ENCODE results near the gene SFTPB.
"Not testable (repeated sequence)": the region's sequence is repeated elsewhere in the genome, so short reads cannot be mapped to it uniquely, and the experiment has no call there.

The SFTPB gene

GRCh38 chr2:85673716-85674375 lies 5.8 kb upstream of the SFTPB start:
- H3K9ac ChIP-seq (ENCODE audit: low read depth, low read length), result no peak overlapping the region
- no peaks in the 10 kb centered on the region for H3K79me2 ChIP-seq (ENCODE audit: insufficient read depth, low read length)
- no peak overlapping the region for H2AFZ ChIP-seq (ENCODE audit: low read depth, low read length)
- H3K4me2 ChIP-seq (ENCODE audit: insufficient read depth, low read length), result no peak overlapping the region
- no peak for ATAC-seq (ENCODE audit: insufficient read depth, low read depth)
- no peak for DNase-seq
- no peaks in the 10 kb centered on the region for H3K4me1 ChIP-seq (ENCODE audit: insufficient read depth, low read length)
- H3K27ac ChIP-seq (ENCODE audit: low read length), result no peak overlapping the region
- no peak overlapping the region for H3K4me3 ChIP-seq (ENCODE audit: low read depth in 1 of 2, low read length in 2 of 2)
- H3K9me3 ChIP-seq (ENCODE audit: insufficient read depth, low read length, severe bottlenecking), result no peaks in the 10 kb centered on the region
- no peaks in the 10 kb centered on the region for H4K20me1 ChIP-seq (ENCODE audit: insufficient read depth, low read length)
- TF ChIP-seq CTCF (IDR thresholded peaks at IDR 0.05; ENCODE audit: borderline replicate concordance, extremely low read depth, low read length, poor library complexity, severe bottlenecking) (no peak), EZH2 (IDR thresholded peaks at IDR 0.05; ENCODE audit: borderline replicate concordance, low read depth, low read length, severe bottlenecking) (no peak)
- no peaks in the 10 kb centered on the region for H3K36me3 ChIP-seq (ENCODE audit: insufficient read depth, low read length)
- H3K27me3 ChIP-seq (ENCODE audit: insufficient read depth, low read length, poor library complexity), result no peaks in the 10 kb centered on the region

- Histone ChIP-seq H4K20me1 (ENCODE audit: insufficient read depth, low read length) (no peaks in the 10 kb centered on the region), H3K27me3 (ENCODE audit: insufficient read depth, low read length, poor library complexity) (no peaks in the 10 kb centered on the region), H3K4me2 (ENCODE audit: insufficient read depth, low read length) (no peak overlapping the region), H2AFZ (ENCODE audit: low read depth, low read length) (no peak overlapping the region), H3K79me2 (ENCODE audit: insufficient read depth, low read length) (no peaks in the 10 kb centered on the region), H3K9me3 (ENCODE audit: insufficient read depth, low read length, severe bottlenecking) (no peaks in the 10 kb centered on the region), H3K27ac (ENCODE audit: low read length) (no peak overlapping the region), H3K9ac (ENCODE audit: low read depth, low read length) (no peak overlapping the region), H3K4me3 (ENCODE audit: low read depth in 1 of 2, low read length in 2 of 2) (no peak overlapping the region), H3K4me1 (ENCODE audit: insufficient read depth, low read length) (no peaks in the 10 kb centered on the region), H3K36me3 (ENCODE audit: insufficient read depth, low read length) (no peaks in the 10 kb centered on the region)
- TF ChIP-seq EZH2 (IDR thresholded peaks at IDR 0.05; ENCODE audit: borderline replicate concordance, low read depth, low read length, severe bottlenecking), result no peak
- ATAC-seq (ENCODE audit: insufficient read depth, low read depth) (no peak), DNase-seq (no peak)
Measured at GRCh38 chr2:85672456-85672855, 4.5 kb upstream of the SFTPB start.

GRCh38 chr2:85670416-85670815 lies 2.4 kb upstream of the SFTPB start:
- H4K20me1 ChIP-seq (ENCODE audit: insufficient read depth, low read length); H3K4me1 ChIP-seq (ENCODE audit: insufficient read depth, low read length); H3K27ac ChIP-seq (ENCODE audit: low read length); H3K27me3 ChIP-seq (ENCODE audit: insufficient read depth, low read length, poor library complexity); DNase-seq; H3K36me3 ChIP-seq (ENCODE audit: insufficient read depth, low read length); H3K9ac ChIP-seq (ENCODE audit: low read depth, low read length); H3K9me3 ChIP-seq (ENCODE audit: insufficient read depth, low read length, severe bottlenecking); H3K79me2 ChIP-seq (ENCODE audit: insufficient read depth, low read length); H3K4me3 ChIP-seq (ENCODE audit: low read depth in 1 of 2, low read length in 2 of 2); H2AFZ ChIP-seq (ENCODE audit: low read depth, low read length); ATAC-seq (ENCODE audit: insufficient read depth, low read depth); H3K4me2 ChIP-seq (ENCODE audit: insufficient read depth, low read length): not testable (repeated sequence)

GRCh38 chr2:85669549-85669948 lies 1.6 kb upstream of the SFTPB start:
- H3K4me1 ChIP-seq (ENCODE audit: insufficient read depth, low read length), result no peaks in the 10 kb centered on the region
- no peaks in the 10 kb centered on the region for H4K20me1 ChIP-seq (ENCODE audit: insufficient read depth, low read length)
- no peaks in the 10 kb centered on the region for H3K79me2 ChIP-seq (ENCODE audit: insufficient read depth, low read length)
- no peak overlapping the region for H3K4me2 ChIP-seq (ENCODE audit: insufficient read depth, low read length)
- no peak overlapping the region for H2AFZ ChIP-seq (ENCODE audit: low read depth, low read length)
- TF ChIP-seq CTCF (IDR thresholded peaks at IDR 0.05; ENCODE audit: borderline replicate concordance, extremely low read depth, low read length, poor library complexity, severe bottlenecking), result no peak
- TF ChIP-seq EZH2 (IDR thresholded peaks at IDR 0.05; ENCODE audit: borderline replicate concordance, low read depth, low read length, severe bottlenecking), result no peak
- no peak for DNase-seq
- H3K4me3 ChIP-seq (ENCODE audit: low read depth in 1 of 2, low read length in 2 of 2), result no peak overlapping the region
- H3K9me3 ChIP-seq (ENCODE audit: insufficient read depth, low read length, severe bottlenecking), result no peaks in the 10 kb centered on the region
- H3K27ac ChIP-seq (ENCODE audit: low read length), result no peak overlapping the region
- no peak overlapping the region for H3K9ac ChIP-seq (ENCODE audit: low read depth, low read length)
- no peaks in the 10 kb centered on the region for H3K27me3 ChIP-seq (ENCODE audit: insufficient read depth, low read length, poor library complexity)
- no peak for ATAC-seq (ENCODE audit: insufficient read depth, low read depth)
- H3K36me3 ChIP-seq (ENCODE audit: insufficient read depth, low read length), result no peaks in the 10 kb centered on the region

Data from DND-41 (cell line).